GM11168 (cell line): Measurements from ENCODE around the gene C16orf95.

Experiments used
- in situ Hi-C: fragments of 300-500 bp; cut with MboI; formaldehyde crosslinking; loops from one replicate; pipeline ENCODE4 v1.12.0; 2022; ENCODE audit warnings: low sequenced_read_pairs; ENCODE audit not compliant: unreplicated experiment

Gene C16orf95

DNA sequence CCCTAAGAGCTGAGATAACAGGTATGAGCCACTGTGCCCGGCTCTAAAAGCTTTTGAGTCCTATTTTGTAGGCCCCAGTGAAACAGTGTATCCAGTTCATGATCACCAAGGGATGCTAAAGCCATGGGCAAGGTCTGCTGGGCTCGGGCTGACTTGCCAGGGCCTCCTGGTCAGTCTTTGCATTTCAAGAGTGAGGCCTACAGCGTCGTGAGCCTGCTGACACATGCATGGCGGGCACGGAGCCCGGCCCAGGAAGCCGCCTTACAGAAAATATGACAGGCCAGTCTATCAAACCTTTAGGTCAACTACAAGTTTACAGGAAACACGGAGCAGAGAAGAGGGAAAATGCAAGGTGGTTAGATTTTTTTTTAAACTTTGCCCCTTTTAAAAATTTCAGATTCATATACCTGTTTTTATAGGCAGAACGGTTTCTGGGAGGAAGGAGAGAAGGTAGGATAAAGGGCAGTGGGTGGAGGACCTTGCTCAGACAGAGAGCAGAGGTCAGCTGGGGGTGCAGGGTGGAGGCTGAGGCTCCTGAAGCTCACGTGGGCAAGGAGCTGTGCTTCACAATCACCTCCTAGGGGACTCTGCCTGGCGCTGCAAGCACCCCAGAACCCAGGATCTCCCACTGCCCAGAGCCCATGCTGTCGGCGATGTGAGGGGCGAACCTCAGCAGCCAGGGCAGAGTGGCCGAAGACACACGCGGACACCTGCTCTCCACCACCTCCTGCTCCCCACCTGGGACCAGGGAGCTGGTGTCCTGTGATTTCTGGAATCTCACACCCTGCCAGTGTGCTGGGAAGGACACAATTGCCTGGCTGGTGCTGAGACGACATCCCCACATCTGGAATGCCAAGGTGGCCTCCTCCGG, 21.3 kb downstream of the C16orf95 start:
- in situ Hi-C loops, result loop anchor here (25.0 kb wide), 1 partner anchor 734 kb away; the partner anchor contains the start of genes FOXC2 and MTHFSD

DNA sequence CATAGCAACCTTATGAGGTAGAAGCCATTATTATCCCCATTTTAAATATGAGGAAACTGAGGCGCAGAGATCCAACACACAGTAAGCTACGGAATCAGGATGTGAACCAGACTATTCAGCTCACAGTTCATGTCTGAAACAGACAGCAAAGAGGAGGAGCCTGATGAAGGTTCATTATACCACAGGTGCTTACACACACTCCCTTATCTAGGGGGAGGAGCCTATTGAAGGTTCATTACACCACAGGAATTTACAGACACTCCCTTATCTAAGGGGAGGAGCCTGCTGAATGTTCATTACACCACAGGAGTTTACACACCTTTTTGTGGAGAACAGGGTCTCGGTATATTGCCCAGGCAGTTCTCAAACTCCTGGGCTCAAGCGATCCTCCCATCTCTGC, 21.9 kb downstream of the C16orf95 start:
- in situ Hi-C loops, result loop anchor here (25.0 kb wide), 1 partner anchor 733 kb away; the partner anchor contains the start of genes FOXC2 and MTHFSD

DNA sequence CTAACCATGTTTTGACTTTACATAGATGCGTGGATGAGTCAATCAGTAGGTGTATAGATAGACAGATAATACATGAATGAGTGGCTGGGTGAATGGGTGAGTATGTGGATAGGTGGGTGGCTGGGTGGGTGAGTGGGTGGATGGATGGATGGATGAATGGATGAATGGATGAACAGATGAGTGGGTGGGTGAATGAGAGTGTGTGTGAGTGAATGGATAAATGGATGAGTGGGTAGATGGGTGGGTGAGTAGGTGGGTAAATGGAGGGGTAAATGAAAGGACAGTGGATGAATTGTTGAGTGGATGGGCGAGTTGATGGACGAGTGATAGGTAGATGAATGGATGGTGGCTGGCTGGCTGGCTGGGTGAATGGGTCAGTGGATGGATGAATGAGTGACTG, 23.2 kb downstream of the C16orf95 start:
- in situ Hi-C loops, result loop anchor here (25.0 kb wide), 1 partner anchor 732 kb away; the partner anchor contains the start of genes FOXC2 and MTHFSD

DNA sequence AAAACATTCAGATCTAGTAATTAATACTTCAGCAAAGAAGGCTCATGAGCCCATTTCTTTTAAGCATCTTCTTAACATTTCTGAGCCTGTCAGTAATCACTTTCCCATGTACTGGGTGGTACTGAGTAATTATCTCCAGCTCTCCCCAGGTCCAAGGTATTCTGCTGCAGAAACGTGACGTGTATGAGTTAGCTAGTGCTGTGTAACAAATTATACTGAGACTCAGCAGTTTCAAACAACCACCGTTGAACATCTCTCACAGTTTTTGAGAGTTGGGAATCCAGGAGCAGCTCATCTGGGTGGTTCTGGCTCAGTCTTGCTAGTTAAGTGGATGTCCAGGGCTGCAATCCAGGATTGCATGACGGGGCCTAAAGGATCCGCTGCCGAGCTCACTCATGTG, 25.2 kb downstream of the C16orf95 start:
- in situ Hi-C loops, result loop anchor here (25.0 kb wide), 1 partner anchor 730 kb away; the partner anchor contains the start of genes FOXC2 and MTHFSD

DNA sequence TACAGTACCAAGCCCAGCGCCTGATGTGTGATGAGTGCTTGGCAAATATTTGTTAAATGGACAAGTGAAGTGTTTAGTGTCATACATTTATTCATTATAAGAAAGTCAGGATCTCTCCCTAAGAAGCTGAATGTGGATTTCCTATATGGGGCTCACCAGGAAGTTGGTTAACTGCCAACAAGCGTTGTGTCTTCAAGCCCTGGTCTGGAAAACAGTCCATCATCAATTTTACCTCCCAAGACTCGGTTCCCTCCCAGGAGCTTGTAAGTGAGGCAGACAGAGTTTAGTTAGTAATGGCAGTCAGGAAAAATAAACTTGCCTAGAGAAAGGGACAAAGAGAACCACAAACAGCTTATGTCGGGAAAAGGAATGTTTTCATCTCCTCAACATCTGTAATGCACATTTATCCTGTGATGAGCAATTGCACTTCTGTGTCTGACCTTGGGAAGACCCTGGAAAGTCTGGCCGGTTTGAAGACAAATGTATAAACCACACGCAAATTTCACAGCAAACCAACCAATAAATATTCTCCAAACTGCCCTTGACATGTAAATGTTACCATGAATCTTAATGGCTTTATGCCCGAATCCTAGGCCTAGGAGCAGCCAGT, 28.3 kb downstream of the C16orf95 start:
- in situ Hi-C loops, result loop anchor here (10.0 to 25.0 kb wide), 2 partner anchors 84 to 727 kb away; partner anchors contain the start of genes FOXC2 and MTHFSD

DNA sequence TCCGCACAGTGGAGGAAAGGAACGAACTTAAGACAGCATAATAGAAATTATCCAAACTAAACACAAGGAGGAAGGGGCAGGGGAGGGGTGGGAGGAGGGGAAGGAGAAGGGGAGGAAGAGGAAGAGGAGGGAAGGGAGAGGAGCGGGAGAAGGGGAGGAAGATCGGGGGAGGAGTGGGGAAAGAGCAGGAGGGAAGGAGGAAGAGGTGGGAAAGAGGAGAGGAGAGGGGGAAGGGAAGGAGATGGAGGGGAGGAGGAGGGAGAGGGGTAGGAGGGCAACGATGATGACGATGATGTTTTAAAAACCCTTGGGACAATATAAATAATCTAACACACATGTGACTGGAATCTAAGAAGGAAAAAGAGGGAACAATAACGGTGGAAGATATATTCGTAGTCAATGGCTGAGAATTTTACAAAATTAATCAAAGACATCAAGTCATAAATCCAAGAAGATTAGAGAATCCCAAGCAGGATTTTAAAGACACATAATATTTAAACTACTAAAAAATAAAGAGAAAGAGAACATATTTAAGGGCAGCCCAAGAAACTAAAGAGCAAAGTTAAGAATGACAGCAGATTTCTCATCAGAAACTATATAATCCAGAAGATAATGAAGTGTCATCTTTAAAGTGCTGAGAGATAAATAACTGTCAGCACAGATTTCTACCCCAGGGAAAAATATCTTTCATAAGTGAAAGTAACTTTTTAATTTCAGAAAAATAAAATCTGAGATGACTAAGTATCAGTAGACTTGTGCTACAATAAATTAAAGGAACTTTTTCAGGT, 30.2 kb downstream of the C16orf95 start:
- in situ Hi-C loops, result loop anchor here (10.0 to 25.0 kb wide), 2 partner anchors 82 to 725 kb away; partner anchors contain the start of genes FOXC2 and MTHFSD

DNA sequence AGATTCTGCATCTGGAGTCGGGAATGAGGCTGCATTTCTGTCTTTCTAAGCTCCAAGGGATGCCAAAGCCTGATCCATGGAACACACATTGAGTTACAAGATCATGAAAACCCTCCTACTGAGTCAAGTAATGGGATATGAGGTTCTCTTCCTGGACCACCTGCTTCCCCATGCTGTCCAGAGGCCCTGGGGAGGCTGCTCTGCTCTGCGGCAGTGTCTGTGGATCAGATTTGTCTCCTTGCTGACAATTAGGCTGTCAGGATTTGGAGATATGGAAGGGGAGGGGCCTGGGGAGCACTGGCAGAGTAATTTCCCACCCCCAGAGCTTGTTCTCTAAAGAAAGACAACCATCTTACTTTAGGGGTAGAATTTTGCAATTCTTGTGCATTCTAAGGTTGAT, 33.0 kb downstream of the C16orf95 start:
- in situ Hi-C loops, result loop anchor here (10.0 to 25.0 kb wide), 2 partner anchors 79 to 722 kb away; partner anchors contain the start of genes FOXC2 and MTHFSD

DNA sequence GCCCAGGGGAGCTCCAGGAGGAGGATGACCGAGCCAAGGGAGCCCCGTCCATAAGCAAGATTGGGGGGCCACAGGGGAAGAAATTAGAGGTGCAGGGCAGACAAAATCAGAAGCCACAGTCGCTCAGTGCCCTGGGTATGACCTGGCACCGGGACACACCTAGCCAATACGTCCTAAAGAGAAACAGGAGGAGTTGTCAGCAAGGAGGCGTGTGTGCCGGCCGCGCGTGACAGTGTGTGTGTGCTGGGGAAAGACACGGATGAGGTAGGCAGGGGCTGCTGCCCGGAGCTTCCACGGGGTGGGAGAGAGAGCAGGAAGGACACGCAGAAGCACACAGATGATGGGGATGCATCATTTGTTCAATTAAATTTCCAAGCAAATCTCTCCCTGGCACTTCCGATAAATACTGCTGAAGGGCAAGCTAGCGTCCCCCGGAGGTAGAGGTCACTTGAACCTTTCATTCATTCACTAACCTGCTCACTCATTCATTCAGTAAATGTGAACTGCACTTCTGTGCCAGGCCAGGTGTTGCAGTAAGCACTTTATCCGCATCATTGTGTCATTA, 38.0 kb downstream of the C16orf95 start:
- in situ Hi-C loops, result loop anchor here (25.0 kb wide), 1 partner anchor 717 kb away; the partner anchor contains the start of genes FOXC2 and MTHFSD

DNA sequence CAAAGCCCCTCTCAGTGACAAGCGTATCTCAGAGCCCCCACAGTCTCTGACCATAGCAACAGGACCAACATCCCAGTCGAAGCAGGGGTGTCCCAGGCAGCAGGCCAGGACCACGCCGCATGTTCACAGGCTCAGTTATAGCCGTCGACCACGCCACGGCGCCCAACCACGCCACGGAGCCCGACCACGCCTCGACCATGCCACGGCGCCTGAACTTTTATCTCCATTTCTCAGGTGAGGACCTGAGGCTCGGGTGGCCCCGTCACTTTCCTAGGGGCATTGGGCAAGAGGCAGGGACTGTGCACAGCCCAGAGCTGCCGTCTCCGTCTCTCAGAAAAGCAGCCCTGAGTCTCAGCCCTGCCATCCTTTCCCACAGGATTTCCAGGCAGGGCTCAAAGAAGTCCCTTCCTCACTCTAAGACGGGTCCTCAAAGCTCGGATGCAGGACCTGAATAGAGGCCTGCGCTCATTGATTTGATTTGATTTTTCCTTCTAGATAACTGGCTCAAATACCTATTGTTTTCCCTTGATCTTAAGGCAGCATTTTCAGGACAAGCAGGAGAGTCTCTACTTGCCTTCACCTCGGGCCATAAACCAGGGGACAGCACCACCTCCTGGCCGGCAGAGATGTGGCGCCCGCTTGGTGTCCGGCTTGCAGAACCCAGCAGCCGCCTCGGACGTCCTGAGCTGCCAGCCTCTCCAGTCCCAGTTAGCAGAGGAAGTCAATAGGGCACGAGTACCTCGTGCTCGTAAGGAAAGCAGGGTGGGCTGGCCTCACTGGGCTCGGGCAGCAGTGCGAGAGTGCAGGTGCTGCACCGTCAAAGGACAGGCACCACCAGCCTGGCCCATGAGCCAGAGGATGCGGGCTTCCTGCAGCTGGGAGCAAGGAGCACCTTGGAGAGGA, 38.8 kb downstream of the C16orf95 start:
- in situ Hi-C loops, result loop anchor here (25.0 kb wide), 1 partner anchor 716 kb away; the partner anchor contains the start of genes FOXC2 and MTHFSD

DNA sequence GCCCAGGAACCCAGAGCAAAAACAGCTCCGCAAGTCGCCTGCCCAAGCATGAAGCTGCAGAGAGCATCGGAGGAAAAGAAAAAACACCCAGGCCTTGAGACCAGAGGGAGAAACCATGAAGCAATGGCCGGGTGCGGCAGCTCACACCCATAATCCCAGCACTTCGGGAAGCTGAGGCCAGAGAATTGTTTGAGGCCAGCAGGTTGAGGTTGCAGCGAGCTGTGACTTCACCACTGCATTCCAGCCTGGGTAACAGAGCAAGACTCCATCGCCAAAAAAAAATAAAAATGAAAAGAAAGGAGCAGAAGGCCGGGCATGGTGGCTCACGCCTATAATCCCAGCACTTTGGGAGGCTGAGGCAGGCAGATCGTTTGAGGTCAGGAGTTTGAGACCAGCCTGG, 40.3 kb downstream of the C16orf95 start:
- in situ Hi-C loops, result loop anchor here (25.0 kb wide), 1 partner anchor 715 kb away; the partner anchor contains the start of genes FOXC2 and MTHFSD

DNA sequence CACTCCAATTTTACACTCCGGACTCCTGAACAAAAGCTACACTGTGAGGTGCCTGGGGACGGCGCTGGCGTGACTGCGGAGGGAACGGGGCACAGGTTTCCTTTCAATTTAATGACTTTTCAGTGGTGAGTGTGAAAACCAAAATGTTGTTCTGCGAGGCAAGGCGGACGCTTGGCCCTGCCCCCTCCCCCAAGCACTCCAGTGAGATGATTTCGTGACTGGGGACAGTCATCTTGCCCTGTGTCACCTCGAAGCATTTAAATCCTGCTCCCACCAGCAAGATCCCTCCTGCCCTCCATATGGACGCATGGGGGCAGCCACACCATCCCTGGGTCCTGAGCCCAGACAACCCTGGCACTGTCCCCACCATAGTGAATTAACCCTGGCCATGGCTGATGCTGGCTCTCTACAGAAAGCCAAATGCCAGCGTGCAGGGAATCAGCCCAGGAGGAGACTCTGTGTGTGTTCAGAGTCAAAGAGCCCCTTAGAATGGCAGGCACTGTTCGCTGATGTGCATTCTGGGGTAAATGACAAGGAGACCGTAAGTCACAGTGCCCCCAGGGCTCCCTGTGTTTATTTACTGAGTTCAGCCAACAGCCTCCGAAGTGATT, 41.0 kb downstream of the C16orf95 start:
- in situ Hi-C loops, result loop anchor here (25.0 kb wide), 1 partner anchor 714 kb away; the partner anchor contains the start of genes FOXC2 and MTHFSD

DNA sequence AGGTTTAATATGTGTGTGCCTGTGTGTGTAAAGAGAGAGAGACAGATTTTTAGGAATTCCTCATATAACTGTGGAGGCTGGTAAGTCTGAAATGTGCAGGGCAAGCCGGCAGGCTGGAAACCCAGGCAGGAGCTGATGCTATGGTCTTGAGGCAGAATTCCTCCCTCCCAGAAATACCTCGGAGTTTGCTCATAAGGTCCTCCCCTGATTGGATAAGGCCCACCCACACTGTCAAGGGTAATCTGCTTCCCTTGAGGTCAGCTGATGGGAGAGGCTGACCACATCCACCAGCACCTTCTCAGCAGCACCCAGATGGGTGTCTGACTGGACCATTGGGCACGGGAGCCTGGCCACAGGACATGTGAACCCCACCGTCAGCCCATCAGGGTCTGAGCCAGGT, 42.4 kb downstream of the C16orf95 start:
- in situ Hi-C loops, result loop anchor here (25.0 kb wide), 1 partner anchor 712 kb away; the partner anchor contains the start of genes FOXC2 and MTHFSD

DNA sequence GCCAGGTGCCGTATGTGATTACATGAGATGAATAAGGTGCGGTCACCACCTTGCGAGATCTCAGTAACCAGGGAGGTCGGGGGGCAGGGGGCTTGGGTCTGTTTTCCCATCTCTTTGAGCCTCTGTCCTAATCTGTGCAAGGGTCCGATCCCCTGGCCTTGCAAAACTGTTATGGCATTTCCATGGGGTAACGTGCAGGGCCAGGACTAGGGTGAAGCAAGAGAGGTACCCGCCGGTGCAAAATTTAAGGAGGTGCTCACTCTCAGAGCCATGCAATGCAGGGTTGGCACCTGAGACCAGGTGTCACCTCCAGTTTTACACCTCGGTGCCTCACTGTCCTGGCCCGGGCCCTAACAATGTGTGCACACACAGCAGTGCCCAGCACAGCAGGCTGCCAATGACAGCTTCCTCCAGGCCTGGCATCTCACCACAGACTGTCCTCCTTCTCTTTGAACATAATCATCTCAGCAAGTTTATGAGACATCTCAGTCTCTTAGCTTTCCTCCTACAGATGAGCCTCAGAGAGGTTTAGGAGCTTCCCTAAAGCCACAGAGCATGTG, 43.6 kb downstream of the C16orf95 start:
- in situ Hi-C loops, result no loop called here

DNA sequence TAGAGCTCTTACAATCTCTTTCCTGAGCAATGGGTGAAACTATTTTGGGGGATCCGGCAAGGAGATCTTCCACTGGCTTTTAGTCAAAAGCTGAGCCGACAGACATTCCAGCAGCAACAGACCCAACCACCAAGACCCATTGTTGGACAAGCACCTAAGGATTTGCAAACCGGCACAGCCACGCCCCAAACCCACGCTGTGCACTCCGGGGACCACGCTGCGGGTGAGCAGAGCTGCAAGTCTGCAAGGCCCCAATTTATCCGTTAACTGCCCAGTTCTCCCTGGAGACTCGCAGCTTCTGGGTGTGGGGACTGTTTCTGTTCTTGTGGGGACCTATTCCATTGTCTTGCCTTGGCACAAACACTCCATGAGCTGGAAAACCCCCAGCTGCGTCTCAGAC, 45.9 kb downstream of the C16orf95 start:
- in situ Hi-C loops, result no loop called here

DNA sequence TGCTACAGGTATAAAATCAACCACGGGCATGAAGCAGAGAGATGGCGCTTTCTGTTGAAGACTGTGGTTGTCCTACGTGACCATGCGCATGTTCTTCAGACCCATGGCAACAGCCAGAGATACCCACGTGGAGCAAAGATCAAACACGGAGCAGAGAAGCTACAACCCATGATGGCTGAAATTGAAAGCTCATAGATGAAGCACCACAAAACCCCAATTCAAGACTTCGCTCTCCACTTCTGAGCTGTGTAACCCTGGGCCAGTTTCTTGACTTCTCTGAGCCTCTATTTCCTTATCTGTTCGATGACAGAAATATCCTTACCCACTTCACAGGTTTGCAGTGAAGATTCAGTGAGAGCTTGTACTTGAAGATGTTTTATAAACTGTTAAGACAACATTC, 49.6 kb downstream of the C16orf95 start:
- in situ Hi-C loops, result no loop called here

DNA sequence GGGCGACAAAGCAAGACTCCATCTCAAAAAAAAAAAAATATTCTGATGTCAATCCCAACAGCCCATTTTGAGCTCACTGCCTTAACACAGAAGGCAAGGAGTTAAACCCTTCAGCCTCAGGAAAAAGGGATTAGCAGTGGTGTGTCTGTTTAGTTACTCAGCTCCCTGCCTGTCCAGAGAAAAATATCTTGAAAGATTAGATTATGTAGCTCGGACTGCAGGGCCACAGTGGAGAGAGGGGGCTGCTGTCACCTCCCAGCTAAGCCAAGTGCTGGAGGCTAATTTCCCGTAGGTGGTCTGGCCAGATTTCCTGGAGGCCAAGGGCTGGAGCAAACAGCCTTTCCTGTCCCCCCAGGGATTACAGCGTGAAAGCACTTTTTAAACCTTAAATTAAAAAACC, 50.3 kb downstream of the C16orf95 start:
- in situ Hi-C loops, result no loop called here

DNA sequence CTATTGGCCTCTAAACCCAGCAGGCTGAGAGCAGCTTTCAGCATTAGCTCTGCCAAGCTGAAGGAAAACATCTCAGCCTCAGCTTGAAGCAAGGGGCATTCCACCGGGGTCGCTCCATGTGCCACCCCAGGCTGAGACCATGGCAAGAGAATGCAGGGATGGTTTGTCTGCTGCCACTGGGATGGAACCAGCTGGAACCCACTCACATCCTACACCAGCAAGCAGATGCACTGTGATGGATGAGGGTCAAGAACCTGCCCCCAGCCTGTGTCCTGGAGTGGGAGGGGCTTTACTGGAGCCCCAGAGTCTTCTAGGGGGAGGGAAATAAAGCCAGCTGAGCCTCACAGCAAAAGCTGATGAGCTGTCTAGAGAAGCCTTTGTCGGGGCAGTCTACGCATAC, 51.9 kb downstream of the C16orf95 start:
- in situ Hi-C loops, result no loop called here

DNA sequence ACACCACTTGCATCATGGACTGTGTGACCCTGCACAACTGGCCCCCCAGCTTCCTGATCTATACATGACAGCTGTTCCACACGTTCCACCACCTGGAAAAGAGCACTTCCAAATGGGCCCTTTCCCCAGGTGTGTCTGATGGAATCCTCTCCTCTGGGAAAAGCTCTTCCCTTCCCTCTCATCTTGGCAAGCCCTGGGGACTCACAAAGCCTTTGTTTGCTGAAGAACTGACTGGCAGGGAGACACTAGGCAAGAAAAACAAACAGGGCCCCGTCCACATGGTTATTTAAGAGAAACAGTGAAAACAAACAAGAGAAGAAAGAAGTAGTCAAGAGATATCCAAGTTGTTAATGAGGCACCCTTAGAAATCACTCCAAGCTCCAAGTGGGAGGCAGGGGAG, 52.6 kb downstream of the C16orf95 start:
- in situ Hi-C loops, result no loop called here
